GM12891 (cell line): ENCODE results near the gene MIER2.

Source experiments
- PAX5 ChIP-seq: IDR thresholded peaks from 2 replicates; pipeline ENCODE4 v1.6.1; 2011; ENCODE audit warnings: low read length, moderate library complexity, mild to moderate bottlenecking; ENCODE audit not compliant: insufficient read depth, severe bottlenecking
- POLR2A ChIP-seq: IDR thresholded peaks from 2 replicates; pipeline ENCODE4 v1.6.1; 2011; ENCODE audit warnings: low read depth, low read length, control low read depth
- POLR2AphosphoS5 ChIP-seq: IDR thresholded peaks from 2 replicates; pipeline ENCODE4 v1.6.1; 2011; ENCODE audit warnings: low read depth, low read length, control low read depth
- POU2F2 ChIP-seq: IDR thresholded peaks from 2 replicates; pipeline ENCODE4 v1.6.1; 2011; ENCODE audit warnings: low read depth, mild to moderate bottlenecking, control low read depth, low read length, moderate library complexity
- SPI1 ChIP-seq: IDR thresholded peaks from 2 replicates; pipeline ENCODE4 v1.6.1; 2011; ENCODE audit warnings: low read depth, low read length, control low read depth
- TAF1 ChIP-seq: IDR thresholded peaks from 2 replicates; pipeline ENCODE4 v1.6.1; 2011; ENCODE audit warnings: low read depth, low read length, control low read depth

DNA sequence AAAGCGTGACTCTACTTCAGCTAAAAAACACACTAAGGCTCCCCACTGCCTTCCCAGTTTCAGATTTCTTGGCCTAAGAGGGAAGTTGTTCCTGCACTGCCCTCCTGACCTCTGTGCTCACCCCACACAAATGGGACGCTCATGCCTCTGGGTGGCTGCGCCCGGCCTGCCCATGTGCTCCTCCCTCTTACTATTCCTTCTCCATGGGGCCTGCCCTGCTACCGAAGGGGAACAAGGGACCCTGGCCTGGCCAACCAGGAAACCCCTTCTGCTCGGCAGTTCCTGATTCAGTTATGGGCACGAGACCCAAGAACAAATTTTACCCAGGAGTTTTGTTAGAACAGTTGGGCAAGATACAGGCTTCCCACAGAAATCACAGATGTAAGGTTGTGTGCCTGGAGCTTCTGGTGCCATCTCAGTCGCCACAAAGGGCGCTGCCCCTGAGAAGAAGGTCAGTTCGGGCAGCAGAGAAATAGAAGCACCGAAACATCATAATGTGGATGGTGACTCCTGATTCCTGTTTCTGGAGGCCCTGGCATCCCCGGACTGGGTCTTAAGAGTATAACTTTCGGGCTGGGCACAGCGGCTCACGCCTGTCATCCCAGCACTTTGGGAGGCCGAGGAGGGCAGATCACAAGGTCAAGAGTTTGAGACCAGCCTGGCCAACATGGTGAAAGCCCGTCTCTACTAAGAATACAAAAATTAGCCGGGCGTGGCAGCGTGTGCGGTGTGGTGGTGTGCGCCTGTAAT lies 47.9 kb downstream of the MIER2 start:
- TF ChIP-seq POLR2A (no peak), TAF1 (no peak), POLR2AphosphoS5 (no peak), SPI1 (no peak), PAX5 (no peak), POU2F2 (no peak)
